ENCODE data around the gene ZNF777. TPM values are rescaled to one million over a fixed set of nuclear protein-coding genes. Genes with fewer than 3 reads are reported as not detected.

Gene ZNF777
- total RNA-seq, 2 experiments from 2014 or later = 10.1 to 11.4 TPM

DNA sequence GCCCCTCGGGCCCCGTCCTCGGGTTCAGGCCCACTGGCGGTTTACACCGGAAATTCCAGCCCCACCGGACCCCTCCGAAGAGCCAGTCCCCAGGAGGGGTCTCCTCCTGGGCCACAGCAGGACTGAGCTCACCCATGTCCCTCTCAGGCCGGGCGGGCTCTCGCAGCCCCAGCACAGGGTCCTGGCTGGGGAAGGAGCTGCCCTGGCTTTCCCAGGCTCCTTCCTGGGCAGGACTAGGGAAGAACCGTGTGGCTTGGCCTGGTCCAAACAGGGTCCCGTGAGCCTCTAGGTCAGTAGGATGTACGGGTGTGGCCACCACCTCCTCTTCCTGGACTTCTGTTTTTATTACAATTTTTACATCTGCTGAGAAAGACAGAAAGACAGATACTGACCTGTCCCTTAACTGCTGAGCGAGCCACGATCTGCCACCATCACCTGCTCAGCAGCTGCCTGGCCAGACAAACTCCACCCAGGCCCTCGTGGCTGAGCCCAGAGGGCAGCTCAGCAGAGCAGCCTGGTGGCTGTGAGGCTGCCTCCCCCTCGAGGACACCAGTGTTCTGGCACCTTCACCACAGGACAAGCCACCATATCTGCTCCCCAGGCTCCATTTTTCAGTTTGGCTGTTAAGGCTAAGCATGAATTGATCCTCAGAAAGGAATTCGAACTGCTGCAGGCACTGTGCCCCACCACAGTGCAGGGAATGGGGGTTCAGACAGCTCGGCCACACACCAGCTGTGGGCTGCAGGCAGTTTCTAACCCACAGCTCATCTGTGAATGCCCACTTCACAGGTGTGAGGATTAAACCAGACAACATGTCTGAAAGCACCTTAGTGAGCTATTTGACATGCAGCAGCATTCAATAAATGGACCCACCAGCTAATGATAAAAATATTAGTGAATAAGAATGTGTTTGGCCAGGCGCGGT, 14.5 kb upstream of the ZNF777 start:
- Mint-ChIP-seq H3K27ac (no peak overlapping the region), H3K27me3 (no peaks in the 10 kb centered on the region), H3K36me3 (peaks cover 54% of the 10 kb centered on the region), H3K4me1 (ENCODE audit: low read depth) (no peaks in the 10 kb centered on the region), H3K4me3 (no peak overlapping the region), H3K9me3 (peaks cover 8% of the 10 kb centered on the region)
- intact Hi-C loops (cut with micrococcal nuclease) = no loop called here
- POLR2A ChIA-PET = no interaction called here
- DNase-seq = no peak
- CTCF ChIA-PET = interaction anchor here (1.3 kb wide), 1 partner anchor 165 kb away, joined by 3 read pairs; no protein-coding TSS in a partner anchor

DNA sequence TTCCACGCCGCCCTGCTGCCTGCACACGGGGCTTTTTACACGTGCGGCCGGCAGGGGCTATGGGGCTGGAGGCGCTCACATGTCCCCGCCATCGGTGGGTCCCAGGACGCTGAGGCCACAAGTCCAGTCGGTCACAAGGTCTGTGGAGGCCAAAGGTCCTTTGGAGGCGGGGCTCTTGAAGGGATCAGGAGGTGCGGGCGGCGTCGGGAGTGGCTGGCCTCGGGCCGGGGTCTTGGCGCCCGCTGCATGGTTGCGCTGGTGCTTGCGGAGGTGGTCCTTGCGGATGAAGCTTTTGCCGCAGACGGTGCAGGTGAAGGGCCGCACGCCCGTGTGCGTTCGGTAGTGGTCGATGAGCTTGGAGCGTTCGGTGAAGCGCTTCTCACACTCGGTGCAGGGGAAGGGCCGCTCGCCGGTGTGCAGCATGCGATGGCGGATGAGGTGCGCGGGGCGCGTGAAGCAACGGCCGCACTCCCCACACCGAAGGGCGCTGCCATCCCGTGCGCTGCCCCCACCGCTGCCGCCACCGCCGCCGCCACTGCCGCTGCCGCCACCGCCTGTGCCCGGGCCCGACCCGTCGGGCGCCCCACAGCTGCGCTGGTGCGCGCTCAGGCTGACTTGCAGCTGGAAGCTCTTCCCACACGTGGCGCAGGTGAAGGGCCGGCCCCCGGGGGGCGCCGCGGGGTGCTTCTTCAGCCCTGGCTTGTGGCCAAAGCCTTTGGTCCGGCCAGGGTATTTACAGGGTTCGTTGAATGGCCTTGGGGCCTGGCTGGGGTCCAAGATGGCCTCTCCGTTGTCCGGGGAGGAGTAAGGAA, 13.7 kb upstream of the ZNF777 start:
- ChIA-PET POLR2A (no interaction called here), CTCF (interaction anchor here (1.3 to 1.7 kb wide), 3 partner anchors 14 to 164 kb away, joined by 3 to 4 read pairs (median 4); no protein-coding TSS in a partner anchor)
- DNase-seq = no peak
- Mint-ChIP-seq H3K27me3 (no peaks in the 10 kb centered on the region), H3K9me3 (peaks cover 8% of the 10 kb centered on the region), H3K4me3 (no peak overlapping the region), H3K4me1 (ENCODE audit: low read depth) (no peaks in the 10 kb centered on the region), H3K27ac (no peak overlapping the region), H3K36me3 (peaks cover 57% of the 10 kb centered on the region)
- intact Hi-C loops (cut with micrococcal nuclease) = no loop called here

DNA sequence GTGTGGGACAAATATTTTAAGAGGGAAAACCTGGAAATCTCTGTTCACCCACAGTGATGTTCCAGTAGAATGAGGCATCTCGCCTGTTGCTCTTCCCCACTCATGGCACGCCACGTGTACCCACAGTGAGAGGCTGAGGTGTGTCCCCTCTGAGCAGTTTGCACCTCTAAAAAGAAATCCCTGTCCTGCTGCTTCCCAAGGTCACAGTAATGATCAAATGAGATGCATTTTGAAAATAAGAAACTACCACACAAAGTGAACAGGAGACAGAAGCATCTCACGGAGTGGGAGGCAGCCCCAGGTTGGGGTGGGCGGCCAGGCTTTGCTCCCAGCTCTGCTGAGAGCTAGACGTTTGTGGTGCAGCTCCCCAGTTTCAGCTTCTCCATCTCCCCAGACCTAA, 12.4 kb upstream of the ZNF777 start:
- CTCF ChIA-PET = interaction anchor here (1.7 kb wide), 1 partner anchor 13 kb away, joined by 4 read pairs; no protein-coding TSS in a partner anchor
- no peak for DNase-seq
- H3K4me1 Mint-ChIP-seq (ENCODE audit: low read depth) = no peaks in the 10 kb centered on the region
- intact Hi-C loops (cut with micrococcal nuclease) = no loop called here
- peaks cover 48% of the 10 kb centered on the region for H3K36me3 Mint-ChIP-seq
- no peaks in the 10 kb centered on the region for H3K9me3 Mint-ChIP-seq
- H3K27ac Mint-ChIP-seq = no peak overlapping the region
- H3K4me3 Mint-ChIP-seq = no peak overlapping the region
- no peaks in the 10 kb centered on the region for H3K27me3 Mint-ChIP-seq
- POLR2A ChIA-PET = no interaction called here

DNA sequence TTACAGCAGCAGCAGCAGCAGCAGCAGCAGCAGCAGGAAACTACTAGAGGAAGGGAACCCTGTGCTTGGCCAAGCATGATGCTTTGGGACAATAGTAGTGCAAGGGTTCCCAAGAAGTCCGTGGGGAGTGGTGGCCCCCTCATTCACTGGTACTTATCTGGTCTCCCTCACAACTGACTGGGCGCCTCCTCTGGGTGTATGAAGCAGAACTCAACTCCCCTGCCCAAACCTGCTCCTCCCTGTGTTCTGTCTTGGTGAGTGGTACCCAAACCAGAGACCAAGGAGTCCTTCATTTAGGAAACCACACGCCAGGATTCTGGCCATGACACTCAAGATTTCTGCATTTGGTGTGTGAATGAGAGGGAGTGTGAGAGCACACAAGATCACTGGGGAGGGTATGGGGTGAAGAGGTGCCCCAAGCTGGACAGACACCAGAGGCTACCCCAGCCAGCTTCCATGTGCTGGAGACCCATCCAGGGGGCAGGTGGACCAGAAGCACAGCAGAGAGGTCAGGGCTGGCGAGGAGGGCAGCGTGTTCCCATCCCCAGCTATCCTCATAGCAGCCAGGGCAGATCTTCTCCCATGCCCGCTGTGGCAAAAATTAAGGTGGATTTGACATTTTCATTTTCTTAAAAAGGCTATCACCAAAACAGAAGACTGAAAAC, 10.6 kb upstream of the ZNF777 start:
- Mint-ChIP-seq H3K9me3 (peaks cover 1% of the 10 kb centered on the region), H3K36me3 (peaks cover 39% of the 10 kb centered on the region), H3K4me3 (no peak overlapping the region), H3K27ac (no peak overlapping the region), H3K4me1 (ENCODE audit: low read depth) (no peaks in the 10 kb centered on the region), H3K27me3 (no peaks in the 10 kb centered on the region)
- CTCF ChIA-PET = interaction anchor here (0.7 kb wide), 1 partner anchor 1428 kb away, joined by 3 read pairs; no protein-coding TSS in a partner anchor
- no peak for DNase-seq
- POLR2A ChIA-PET = no interaction called here
- intact Hi-C loops (cut with micrococcal nuclease) = no loop called here

DNA sequence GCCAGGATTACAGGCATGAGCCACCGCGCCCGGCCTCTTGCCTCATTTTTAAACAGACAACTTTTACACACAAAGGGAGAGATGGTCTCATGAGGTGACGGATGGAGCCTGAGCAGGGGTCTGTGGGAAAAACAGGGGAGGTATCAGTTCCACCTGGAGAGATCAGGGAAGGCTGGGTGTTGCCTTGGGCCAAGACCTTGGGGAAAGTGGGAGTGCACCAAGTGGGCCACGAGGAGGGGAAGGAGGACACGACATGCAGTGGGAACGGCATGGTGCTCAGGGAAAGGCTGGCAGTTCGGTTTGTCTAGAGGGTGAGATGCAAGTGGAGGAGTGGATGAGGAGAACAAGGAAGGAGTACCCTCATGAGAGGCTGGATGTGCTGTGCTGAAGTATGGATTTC, 8.9 kb upstream of the ZNF777 start:
- no peaks in the 10 kb centered on the region for H3K4me1 Mint-ChIP-seq (ENCODE audit: low read depth)
- DNase-seq = no peak

DNA sequence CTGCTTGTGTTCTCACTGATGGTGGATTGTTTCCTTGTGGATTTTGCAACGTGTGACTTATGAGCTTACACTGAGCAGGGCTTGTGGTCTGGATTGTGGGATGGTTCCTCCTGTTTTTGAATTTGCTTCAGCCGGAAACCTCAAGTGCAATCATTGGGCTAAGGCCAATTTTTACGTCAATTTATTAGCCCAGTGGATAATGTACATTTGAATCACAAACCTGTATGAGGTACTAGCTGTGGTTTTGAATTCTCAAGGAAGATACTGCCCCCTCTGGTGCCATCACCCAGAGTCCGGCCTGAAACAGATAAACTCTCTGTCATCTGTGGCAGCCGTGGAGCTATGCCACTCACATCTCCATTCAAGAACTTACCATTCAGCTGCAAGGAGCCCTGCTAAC, 7.3 kb upstream of the ZNF777 start:
- H3K9me3 Mint-ChIP-seq = peaks cover 4% of the 10 kb centered on the region
- POLR2A ChIA-PET = interaction anchor here (0.5 kb wide), 1 partner anchor 227 kb away, joined by 5 read pairs; no protein-coding TSS in a partner anchor
- H3K4me1 Mint-ChIP-seq (ENCODE audit: low read depth) = no peaks in the 10 kb centered on the region
- no peak for DNase-seq
- intact Hi-C loops (cut with micrococcal nuclease) = no loop called here
- peaks cover 2% of the 10 kb centered on the region for H3K27me3 Mint-ChIP-seq
- H3K36me3 Mint-ChIP-seq = peaks cover 21% of the 10 kb centered on the region
- no peak overlapping the region for H3K27ac Mint-ChIP-seq
- H3K4me3 Mint-ChIP-seq = no peak overlapping the region
- CTCF ChIA-PET = interaction anchor here (0.6 to 1.4 kb wide), 3 partner anchors 28 to 236 kb away, joined by 3 to 4 read pairs (median 4); no protein-coding TSS in a partner anchor

More for the DNA sequence above, 8.9 kb upstream of the ZNF777 start:
- CTCF ChIA-PET = interaction anchor here (0.8 kb wide), 1 partner anchor 47 kb away, joined by 3 read pairs; no protein-coding TSS in a partner anchor
- intact Hi-C loops (cut with micrococcal nuclease) = no loop called here
- no peak overlapping the region for H3K4me3 Mint-ChIP-seq
- POLR2A ChIA-PET = no interaction called here
- no peaks in the 10 kb centered on the region for H3K27me3 Mint-ChIP-seq
- H3K27ac Mint-ChIP-seq = no peak overlapping the region
- H3K36me3 Mint-ChIP-seq = peaks cover 32% of the 10 kb centered on the region
- peaks cover 4% of the 10 kb centered on the region for H3K9me3 Mint-ChIP-seq

DNA sequence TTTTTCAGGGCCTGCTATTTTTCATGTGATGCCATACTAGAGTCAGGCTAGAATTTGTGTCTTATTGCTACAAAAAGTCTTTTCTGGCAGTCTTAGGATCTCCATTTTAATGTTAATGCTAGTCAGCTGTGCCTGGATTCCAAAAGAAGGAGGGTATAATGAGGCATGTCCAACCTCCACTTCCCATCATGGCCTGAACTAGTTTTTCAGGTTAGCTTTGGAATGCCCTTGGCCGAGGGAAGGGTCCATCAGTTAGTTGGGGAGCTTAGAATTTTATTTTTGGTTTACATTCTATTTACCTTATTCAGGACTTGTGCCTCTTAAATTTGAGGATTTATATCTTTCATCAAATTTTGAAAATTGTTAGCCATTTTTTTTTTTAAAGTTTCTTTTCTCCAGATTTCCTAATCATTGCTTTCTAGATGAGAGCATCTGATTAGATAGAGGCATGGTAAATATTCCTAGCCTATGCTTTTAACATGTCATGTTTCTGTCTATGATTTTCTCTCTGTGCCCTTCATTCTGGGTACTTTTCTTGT, 6.5 kb upstream of the ZNF777 start:
- no peak overlapping the region for H3K27ac Mint-ChIP-seq
- H3K27me3 Mint-ChIP-seq = peaks cover 2% of the 10 kb centered on the region
- ChIA-PET POLR2A (no interaction called here), CTCF (interaction anchor here (0.6 to 1.4 kb wide), 4 partner anchors 27 to 302 kb away, joined by 3 to 4 read pairs (median 4); no protein-coding TSS in a partner anchor)
- no peak overlapping the region for H3K4me3 Mint-ChIP-seq
- peaks cover 16% of the 10 kb centered on the region for H3K36me3 Mint-ChIP-seq
- intact Hi-C loops (cut with micrococcal nuclease) = no loop called here
- DNase-seq = no peak
- no peaks in the 10 kb centered on the region for H3K4me1 Mint-ChIP-seq (ENCODE audit: low read depth)
- peaks cover 4% of the 10 kb centered on the region for H3K9me3 Mint-ChIP-seq

DNA sequence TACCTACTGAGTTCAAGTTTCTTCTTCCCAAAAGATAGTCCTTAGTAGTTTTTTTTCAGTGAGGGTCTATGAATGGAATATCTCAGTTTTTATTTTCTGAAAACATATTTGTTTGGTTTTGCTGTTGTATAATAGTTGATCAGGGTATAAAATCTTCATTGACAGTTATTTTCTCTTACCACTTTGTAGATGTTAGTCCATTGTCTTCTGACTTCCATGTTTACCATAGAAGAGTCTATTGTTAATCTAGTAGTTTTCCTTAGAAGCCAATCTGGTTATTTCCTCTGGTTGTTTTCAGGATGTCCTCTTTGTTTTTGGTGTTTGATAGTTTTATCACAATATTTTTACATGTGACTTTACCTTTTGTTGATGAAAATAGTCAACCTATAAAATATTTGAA, 5.5 kb upstream of the ZNF777 start:
- POLR2A ChIA-PET = no interaction called here
- DNase-seq = no peak
- Mint-ChIP-seq H3K4me3 (no peak overlapping the region), H3K36me3 (peaks cover 8% of the 10 kb centered on the region), H3K27me3 (peaks cover 2% of the 10 kb centered on the region), H3K27ac (no peak overlapping the region), H3K4me1 (ENCODE audit: low read depth) (peaks cover under 1% of the 10 kb centered on the region), H3K9me3 (peaks cover 4% of the 10 kb centered on the region)
- CTCF ChIA-PET = no interaction called here
- intact Hi-C loops (cut with micrococcal nuclease) = no loop called here

DNA sequence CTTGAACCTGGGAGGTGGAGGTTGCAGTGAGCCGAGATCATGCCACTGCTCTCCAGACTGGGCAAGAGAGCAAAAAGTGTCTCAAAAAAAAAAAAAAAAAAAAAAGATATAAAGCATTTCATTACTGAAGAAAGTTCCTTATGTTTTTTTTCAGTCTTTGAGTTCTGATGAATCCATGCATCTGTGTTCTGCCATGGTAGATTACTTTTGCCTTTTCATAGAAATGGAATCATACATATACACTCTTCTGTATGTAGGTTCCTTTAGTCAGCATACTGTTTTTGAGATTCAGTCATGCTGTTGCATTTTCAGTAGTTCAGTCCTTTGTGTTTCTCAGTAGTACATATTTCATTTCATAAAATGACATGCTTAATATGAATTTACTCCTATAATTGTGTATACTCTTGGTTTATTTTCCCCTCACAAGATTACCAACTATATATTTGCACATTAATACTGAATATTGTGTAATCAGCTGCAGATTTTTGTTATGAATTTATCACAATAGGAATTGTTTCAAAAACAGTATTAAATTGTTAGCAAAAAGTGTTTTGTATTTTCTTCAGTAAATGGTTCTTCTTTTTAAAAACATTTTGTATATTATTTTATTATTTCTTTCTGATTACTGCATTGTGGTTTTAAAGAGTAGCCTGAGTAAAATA, 2.8 kb upstream of the ZNF777 start:
- Mint-ChIP-seq H3K9me3 (peaks cover 4% of the 10 kb centered on the region), H3K36me3 (no peaks in the 10 kb centered on the region), H3K27ac (no peak overlapping the region), H3K4me3 (no peak overlapping the region), H3K27me3 (peaks cover 2% of the 10 kb centered on the region), H3K4me1 (ENCODE audit: low read depth) (peaks cover 13% of the 10 kb centered on the region)
- no peak for DNase-seq
- intact Hi-C loops (cut with micrococcal nuclease) = no loop called here
- POLR2A ChIA-PET = no interaction called here
- CTCF ChIA-PET = interaction anchor here (1.3 kb wide), 1 partner anchor 135 kb away, joined by 3 read pairs; no protein-coding TSS in a partner anchor

DNA sequence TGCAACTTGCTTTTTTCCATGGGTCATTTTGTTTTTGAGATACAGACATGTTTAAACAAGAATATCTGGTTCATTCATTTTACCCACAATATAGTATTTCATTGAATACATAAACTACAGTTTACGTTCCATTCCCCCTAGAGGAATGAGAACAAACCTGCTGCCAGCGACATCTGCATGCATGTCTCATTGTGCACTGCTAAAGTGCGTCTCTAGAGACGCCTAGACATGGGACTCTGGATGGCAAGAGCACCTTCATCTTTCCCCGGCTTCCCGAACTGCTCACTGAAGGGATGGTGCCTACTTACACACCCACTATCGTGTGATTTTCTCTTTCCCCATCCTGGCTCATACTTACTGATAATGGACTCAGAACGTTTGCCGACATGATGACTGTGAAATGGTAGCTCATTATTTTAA, 1.2 kb upstream of the ZNF777 start:
- POLR2A ChIA-PET = no interaction called here
- H3K27me3 Mint-ChIP-seq = peaks cover 2% of the 10 kb centered on the region
- no peaks in the 10 kb centered on the region for H3K36me3 Mint-ChIP-seq
- H3K4me1 Mint-ChIP-seq (ENCODE audit: low read depth) = peaks cover 19% of the 10 kb centered on the region
- H3K9me3 Mint-ChIP-seq = peaks cover 4% of the 10 kb centered on the region
- CTCF ChIA-PET = interaction anchor here (2.2 kb wide), 1 partner anchor 200 kb away, joined by 9 read pairs; the partner anchor contains the start of gene ZNF783
- H3K4me3 Mint-ChIP-seq = no peak overlapping the region
- DNase-seq = no peak
- intact Hi-C loops (cut with micrococcal nuclease) = no loop called here
- H3K27ac Mint-ChIP-seq = no peak overlapping the region

Data from activated CD4-positive, alpha-beta memory T cell treated with anti-CD3 and anti-CD28 coated beads for 36 hours (primary cell).